Lower leg skin (tissue), 4 donors: Measurements from ENCODE around the gene C1orf35. TPM values are rescaled to one million over a fixed set of nuclear protein-coding genes. Genes with fewer than 3 reads are reported as not detected.

ENCODE experiments used
- DNase-seq, 2 donors: peaks; one replicate each; pipeline ENCODE4 v3.0.0-alpha.2; 2019; ENCODE audit warnings: low spot score in 2 of 2
- H3K4me3 ChIP-seq: fragments of 200-600 bp; sonication (generic); 2 replicates; pipeline ENCODE4 v1.5.1; 2017; ENCODE audit warnings: mild to moderate bottlenecking, low read depth; ENCODE audit not compliant: poor library complexity, severe bottlenecking
- POLR2A ChIP-seq, 2 donors: fragments of 450-650 bp; IDR thresholded peaks; one replicate each; pipeline ENCODE4 v1.6.1; 2016 to 2017; ENCODE audit warnings: antibody characterized with exemption in 2 of 2, mild to moderate bottlenecking in 1 of 2, moderate library complexity in 1 of 2
- WGBS, 2 donors: methylation state at CpG; one replicate each; pipeline ENCODE4 v1.1.5; 2018; 5-methylcytosine and 5-hydroxymethylcytosine counted together
- intact Hi-C: fragments of 100-400 bp; cut with DNase I; formaldehyde crosslinking; loops from one replicate; pipeline ENCODE4 v1.15.0; 2023; ENCODE audit warnings: low total_unique reads
- total RNA-seq, 4 donors: library from RNA; depleted of rRNA; stranded (reverse); fragments of >200 nt; gene quantifications; one replicate each; pipeline ENCODE4 v1.1.0, GENCODE V29; 2016
- TF ChIP-seq, protein P1 (sequence below), 3 donors: fragments of 450-650 bp; IDR thresholded peaks; one replicate each; pipeline ENCODE4 v1.5.1; 2016; ENCODE audit warnings: antibody characterized with exemption in 3 of 3, mild to moderate bottlenecking in 3 of 3, moderate library complexity in 2 of 3

The C1orf35 gene
- total RNA-seq, result 10 to 100 TPM; 16.9 to 37.0 (median 31.3) TPM

DNA sequence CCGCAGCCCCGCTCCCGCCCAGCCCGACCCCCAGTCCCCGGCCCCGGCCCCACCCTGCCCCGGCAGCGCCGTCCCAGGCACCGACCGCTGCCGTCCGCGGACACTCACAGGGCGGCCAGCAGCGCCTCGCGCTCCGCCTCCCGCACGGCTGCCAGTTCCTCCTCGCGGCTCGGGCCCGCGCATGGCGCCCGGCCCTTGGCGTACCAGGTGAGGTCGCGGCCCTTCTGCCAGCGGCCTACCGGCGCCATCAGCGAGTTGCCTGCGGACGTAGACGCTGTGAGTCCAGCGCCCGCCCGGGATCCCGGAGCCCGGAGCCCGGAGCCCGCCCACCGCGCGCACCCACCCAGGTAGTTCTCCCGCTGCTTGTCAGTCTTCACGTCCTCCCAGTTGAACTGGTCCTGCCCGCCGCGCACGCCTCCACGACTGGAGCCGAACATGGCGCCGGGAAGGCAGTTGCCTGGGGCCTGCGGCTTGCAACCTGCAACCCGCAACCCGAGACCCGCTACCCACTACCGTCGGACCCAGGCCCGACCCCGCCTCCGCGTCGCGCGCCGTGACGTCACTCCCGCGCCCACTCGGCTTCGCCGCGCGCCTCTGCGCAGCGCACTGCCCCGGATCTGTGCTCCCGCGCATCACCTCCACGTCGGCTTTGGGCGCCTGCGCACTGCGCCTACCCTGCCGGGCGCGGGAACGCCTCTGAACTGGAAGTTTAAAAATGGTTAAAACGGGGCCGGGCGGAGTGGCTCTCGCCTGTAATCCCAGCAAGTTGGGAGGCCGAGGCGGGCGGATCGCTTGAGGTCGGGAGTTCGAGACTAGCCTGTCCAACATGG is at the start of gene C1orf35:
Gene C1orf35, minus strand, starts transcription at position 535 of the 830 bp plus-strand sequence. Its CDS starts 98 bp downstream, at position 437.
- peak within 1 kb of the TSS; percentile 86 for H3K4me3 ChIP-seq
- TF ChIP-seq, protein P1, sequence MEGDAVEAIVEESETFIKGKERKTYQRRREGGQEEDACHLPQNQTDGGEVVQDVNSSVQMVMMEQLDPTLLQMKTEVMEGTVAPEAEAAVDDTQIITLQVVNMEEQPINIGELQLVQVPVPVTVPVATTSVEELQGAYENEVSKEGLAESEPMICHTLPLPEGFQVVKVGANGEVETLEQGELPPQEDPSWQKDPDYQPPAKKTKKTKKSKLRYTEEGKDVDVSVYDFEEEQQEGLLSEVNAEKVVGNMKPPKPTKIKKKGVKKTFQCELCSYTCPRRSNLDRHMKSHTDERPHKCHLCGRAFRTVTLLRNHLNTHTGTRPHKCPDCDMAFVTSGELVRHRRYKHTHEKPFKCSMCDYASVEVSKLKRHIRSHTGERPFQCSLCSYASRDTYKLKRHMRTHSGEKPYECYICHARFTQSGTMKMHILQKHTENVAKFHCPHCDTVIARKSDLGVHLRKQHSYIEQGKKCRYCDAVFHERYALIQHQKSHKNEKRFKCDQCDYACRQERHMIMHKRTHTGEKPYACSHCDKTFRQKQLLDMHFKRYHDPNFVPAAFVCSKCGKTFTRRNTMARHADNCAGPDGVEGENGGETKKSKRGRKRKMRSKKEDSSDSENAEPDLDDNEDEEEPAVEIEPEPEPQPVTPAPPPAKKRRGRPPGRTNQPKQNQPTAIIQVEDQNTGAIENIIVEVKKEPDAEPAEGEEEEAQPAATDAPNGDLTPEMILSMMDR (IDR thresholded peaks at IDR 0.05), result no peak
- TF ChIP-seq POLR2A (IDR thresholded peaks at IDR 0.05), result no peak
- WGBS, 2 donors, result 0 to 1% methylated on average over 34 to 84 of the region's 104 CpGs
- intact Hi-C loops, result no loop called here
- DNase-seq, result peak; percentile 88 to 99

DNA sequence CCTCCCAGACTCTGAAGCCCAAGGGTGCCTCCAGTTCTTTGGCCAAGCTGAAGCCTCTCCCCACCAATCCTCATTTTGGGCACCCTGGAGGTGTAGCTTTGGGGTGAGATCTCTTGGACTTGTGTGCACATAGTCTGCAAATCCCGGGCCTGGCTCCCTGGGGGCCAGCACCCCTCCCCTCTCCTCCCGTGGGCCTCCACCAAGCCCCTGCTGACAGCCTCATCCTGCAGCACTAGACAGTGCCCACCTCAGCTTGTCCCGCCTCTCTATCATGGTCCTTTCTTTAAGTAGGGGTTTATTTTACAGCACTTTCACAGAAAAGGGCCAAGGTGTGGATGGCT is 49.8 kb upstream of the C1orf35 start:
- WGBS, 2 donors, result 74 to 85% methylated on average over 3 of the region's 3 CpGs
- TF ChIP-seq, protein P1 (IDR thresholded peaks at IDR 0.05), result no peak
- no peak for TF ChIP-seq POLR2A (IDR thresholded peaks at IDR 0.05)
- intact Hi-C loops, result no loop called here

DNA sequence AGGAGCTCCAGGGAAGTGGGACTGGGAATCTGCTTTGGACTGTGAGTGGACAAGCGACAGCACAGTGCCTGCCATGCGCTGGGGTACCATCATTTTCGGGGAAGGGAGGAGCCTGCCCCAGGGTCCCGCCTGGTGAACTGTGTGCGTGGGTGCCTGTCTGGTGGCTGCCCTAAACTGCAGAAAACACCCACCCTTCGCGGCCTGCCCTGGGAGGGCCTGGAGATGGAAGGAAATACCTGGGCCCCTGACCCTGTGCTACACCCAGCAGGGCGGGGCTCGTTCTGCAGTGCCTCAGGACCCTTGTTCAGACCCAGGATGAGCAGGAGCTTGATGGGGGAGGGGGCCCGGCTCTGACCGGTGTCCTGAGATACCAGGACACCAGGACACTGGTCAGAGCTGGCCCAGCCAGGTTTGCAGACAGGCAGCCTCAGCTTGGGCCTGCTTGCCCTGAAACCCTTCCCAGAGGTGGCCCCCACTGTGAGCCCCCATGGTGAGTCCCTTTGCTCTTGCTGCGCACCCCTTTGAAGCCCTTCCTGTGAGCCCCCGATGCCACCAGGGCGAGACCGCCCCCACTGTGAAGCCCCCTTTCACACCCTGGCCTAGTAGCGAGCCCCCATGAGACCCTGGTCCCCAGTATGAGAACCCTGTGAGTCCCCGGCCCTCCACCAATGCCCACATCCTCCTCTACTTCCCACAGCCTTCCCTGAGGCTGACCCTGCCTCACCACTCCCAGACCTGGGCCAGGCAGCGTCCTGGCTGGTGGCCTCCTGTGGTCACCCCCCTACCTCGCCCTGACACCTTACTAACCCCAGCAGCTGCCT is 49.2 kb upstream of the C1orf35 start:
- 86 to 87% methylated on average over 18 to 19 of the region's 19 CpGs for WGBS, 2 donors
- TF ChIP-seq, protein P1 (IDR thresholded peaks at IDR 0.05), result no peak
- no peak for TF ChIP-seq POLR2A (IDR thresholded peaks at IDR 0.05)
- peak in 1 of 2 donors; percentile 85 for DNase-seq
- no peak overlapping the region for H3K4me3 ChIP-seq
- intact Hi-C loops, result no loop called here

More for the DNA sequence above, 49.8 kb upstream of the C1orf35 start:
- DNase-seq, result peak in 1 of 2 donors; percentile 50
- H3K4me3 ChIP-seq, result no peak overlapping the region

DNA sequence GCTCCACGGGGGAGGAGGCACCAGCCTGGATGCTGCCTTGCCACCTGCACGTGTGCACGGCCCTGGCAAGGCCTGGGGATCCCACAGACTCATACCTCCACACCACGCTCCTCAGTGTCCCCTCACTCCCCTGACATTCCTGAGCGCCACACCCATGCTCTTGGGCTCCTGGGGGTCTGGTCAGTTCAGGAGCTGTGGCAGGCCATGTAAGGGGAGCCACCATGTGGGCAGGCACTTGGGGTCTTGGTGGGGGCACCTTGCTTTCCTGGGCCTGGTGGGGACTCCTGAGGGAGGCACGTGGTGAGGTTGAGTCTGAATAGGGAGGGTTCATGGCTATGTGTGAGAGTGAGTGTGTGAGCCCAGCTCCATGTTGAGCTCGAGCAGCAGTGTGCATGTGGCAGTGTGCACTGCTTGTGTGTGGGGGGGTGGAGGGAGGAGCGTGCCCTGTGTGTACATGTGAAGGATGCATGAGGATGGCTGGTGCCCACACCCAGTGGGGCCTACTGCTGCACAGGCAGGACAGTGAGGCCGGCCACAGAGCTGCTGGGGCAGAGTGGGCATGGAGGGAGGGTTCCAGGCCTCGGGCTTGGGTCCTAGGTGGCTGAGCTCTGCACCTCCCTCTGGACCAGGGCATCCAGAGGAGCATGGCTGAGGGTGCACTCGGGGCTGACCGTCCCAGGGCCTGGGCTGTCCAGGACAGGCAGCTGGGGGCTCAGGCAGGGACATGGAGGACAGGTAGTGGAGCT is 48.2 kb upstream of the C1orf35 start:
- DNase-seq, result peak in 1 of 2 donors; percentile 85
- H3K4me3 ChIP-seq, result no peak overlapping the region
- WGBS, 2 donors, result 59 to 63% methylated on average over 12 of the region's 12 CpGs
- TF ChIP-seq, protein P1 (IDR thresholded peaks at IDR 0.05), result no peak
- TF ChIP-seq POLR2A (IDR thresholded peaks at IDR 0.05), result no peak
- intact Hi-C loops, result no loop called here

DNA sequence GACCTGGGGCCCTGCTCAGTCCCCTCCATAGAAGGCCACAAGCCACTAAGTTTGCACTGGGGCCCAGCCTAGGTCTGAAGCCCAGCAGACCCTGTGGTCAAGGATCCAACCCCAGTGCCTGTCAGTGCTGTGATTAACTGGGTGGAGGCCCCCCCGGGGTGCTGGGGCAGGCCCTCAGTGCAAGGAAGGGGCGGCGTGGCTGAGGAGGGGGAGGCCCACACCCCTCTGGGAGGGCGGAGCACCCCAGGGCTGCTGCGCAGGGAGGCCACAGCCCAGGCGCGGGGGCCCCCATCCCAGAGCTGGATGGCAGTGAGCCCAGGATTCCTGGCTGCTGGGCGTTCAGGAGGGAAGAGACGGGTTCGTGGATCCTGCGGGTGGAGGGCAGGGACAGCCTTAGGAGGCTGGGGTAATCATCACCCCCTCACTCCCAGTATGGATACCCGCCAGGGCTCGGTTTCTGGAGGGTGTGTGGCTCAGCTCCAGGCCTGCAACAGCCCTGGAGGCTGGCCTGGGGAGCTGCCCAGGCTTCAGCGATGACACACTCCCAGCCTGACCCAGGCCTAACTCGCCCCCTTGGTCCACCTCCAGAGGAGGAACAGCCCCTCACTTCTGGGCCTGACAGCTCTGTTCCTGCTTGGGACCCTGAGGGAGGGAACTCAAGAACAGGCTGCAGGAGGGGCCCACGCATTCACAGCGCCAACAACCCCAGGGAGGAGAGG is 47.5 kb upstream of the C1orf35 start:
- TF ChIP-seq, protein P1 (IDR thresholded peaks at IDR 0.05), result no peak
- TF ChIP-seq POLR2A (IDR thresholded peaks at IDR 0.05), result no peak
- intact Hi-C loops, result no loop called here
- WGBS, 2 donors, result 18 to 24% methylated on average over 6 to 11 of the region's 17 CpGs
- peak in 1 of 2 donors; percentile 91 for DNase-seq
- H3K4me3 ChIP-seq, result no peak overlapping the region
